ENCODE measurements around the gene AUTS2.

GRCh38 chr7:70787286-70787685 is 1189.0 kb downstream of the AUTS2 start:
- TF ChIP-seq CTCF (conservative IDR thresholded peaks at IDR 0.05; ENCODE audit: low read depth in 2 of 2) = no peak
- no peak for TF ChIP-seq POLR2AphosphoS5 (IDR thresholded peaks at IDR 0.05; ENCODE audit: low read depth)
- TF ChIP-seq REST (IDR thresholded peaks at IDR 0.05; ENCODE audit: unreplicated experiment) = no peak
- no peak for TF ChIP-seq EZH2 (IDR thresholded peaks at IDR 0.05; ENCODE audit: low read depth, unreplicated experiment)
- TF ChIP-seq CREB1 (CRISPR knock-in tag; IDR thresholded peaks at IDR 0.05; ENCODE audit: low read depth) = no peak
- TF ChIP-seq EZH2phosphoT487 (IDR thresholded peaks at IDR 0.05; ENCODE audit: unreplicated experiment) = no peak
- no peak for TF ChIP-seq ZNF114 (CRISPR knock-in tag; IDR thresholded peaks at IDR 0.05)
- TF ChIP-seq JUNB (IDR thresholded peaks at IDR 0.05; ENCODE audit: unreplicated experiment) = no peak
- no peak for TF ChIP-seq ZNF462 (CRISPR knock-in tag; IDR thresholded peaks at IDR 0.05)
- TF ChIP-seq ETS1 (IDR thresholded peaks at IDR 0.05) = no peak
- no peak for TF ChIP-seq STAT1 (IDR thresholded peaks at IDR 0.05; ENCODE audit: unreplicated experiment)
- no peak for TF ChIP-seq ZNF331 (CRISPR knock-in tag; IDR thresholded peaks at IDR 0.05; ENCODE audit: low read depth)

Measured in GM23338 (cell line).